Peyer's patch (tissue), 4 donors: ENCODE data around the gene TMPRSS11D. TPM values are rescaled to one million over a fixed set of nuclear protein-coding genes. Genes with fewer than 3 reads are reported as not detected.

Experiments used
- DNase-seq, 3 donors: peaks; one replicate each; pipeline ENCODE4 v3.0.0-alpha.2; 2017 to 2019
- H3K27ac ChIP-seq, 4 donors: fragments of 200-600 bp; sonication (generic); one replicate each; pipeline ENCODE4 v1.5.1; 2016 to 2019
- H3K27me3 ChIP-seq, 2 donors: fragments of 200-600 bp; sonication (generic); one replicate each; pipeline ENCODE4 v1.5.1; 2019
- H3K36me3 ChIP-seq, 3 donors: fragments of 200-600 bp; sonication (generic); one replicate each; pipeline ENCODE4 v1.5.1; 2016 to 2019
- H3K4me1 ChIP-seq, 4 donors: fragments of 200-600 bp; sonication (generic); one replicate each; pipeline ENCODE4 v1.5.1; 2016 to 2019
- H3K4me3 ChIP-seq, 4 donors: fragments of 200-600 bp; sonication (generic); 1 replicate in 3 of 4; 2 replicates in 1 of 4; pipeline ENCODE4 v1.5.1; 2016 to 2019; ENCODE audit warnings: mild to moderate bottlenecking in 1 of 4
- H3K9me3 ChIP-seq, 4 donors: fragments of 200-600 bp; sonication (generic); one replicate each; pipeline ENCODE4 v1.5.1; 2016 to 2019; ENCODE audit warnings: mild to moderate bottlenecking in 1 of 4
- POLR2A ChIP-seq, 2 donors: fragments of 450-650 bp; IDR thresholded peaks; one replicate each; pipeline ENCODE4 v1.5.1; 2017; ENCODE audit warnings: antibody characterized with exemption in 2 of 2, mild to moderate bottlenecking in 2 of 2, moderate library complexity in 2 of 2
- total RNA-seq, 4 donors: library from RNA; depleted of rRNA; stranded (reverse); fragments of >200 nt; gene quantifications; one replicate each; pipeline ENCODE4 v1.1.0, GENCODE V29; 2016
- TF ChIP-seq, protein P1 (sequence below), 6 experiments: fragments of 450-650 bp in 4 of 6; fragments of 200-600 bp in 2 of 6; sonication (generic) in 1 of 6; IDR thresholded peaks; one replicate each; pipeline ENCODE4 v1.5.1; 2017 to 2019; ENCODE audit warnings: antibody characterized with exemption in 6 of 6, mild to moderate bottlenecking in 3 of 6, moderate library complexity in 1 of 6

The TMPRSS11D gene
- total RNA-seq, 4 donors from 2014 or later, result not detected

DNA sequence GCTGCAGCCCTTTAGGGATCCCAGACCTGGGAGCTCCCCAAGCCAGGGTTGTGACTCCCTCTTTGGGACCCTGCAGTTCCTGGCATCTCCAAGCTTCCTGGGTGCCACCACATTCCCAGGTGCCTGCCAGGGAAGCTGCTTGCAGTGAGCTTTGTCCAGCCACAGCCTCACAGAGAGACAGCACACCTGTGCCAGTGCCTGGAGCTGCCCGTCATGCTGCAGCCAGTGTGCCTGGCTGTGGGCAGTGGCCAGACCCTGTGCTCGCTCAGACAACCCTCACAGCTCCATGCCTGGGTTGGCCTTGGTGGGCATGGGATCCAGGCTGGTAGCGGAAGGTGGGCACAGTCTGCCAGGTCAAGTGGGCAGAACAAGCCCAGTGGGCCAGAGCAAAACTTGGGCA is 43.4 kb upstream of the TMPRSS11D start:
- no peak for DNase-seq
- H3K27ac ChIP-seq, result no peak overlapping the region
- no peaks in the 10 kb centered on the region for H3K36me3 ChIP-seq
- H3K27me3 ChIP-seq, result no peaks in the 10 kb centered on the region
- H3K9me3 ChIP-seq, result no peaks in the 10 kb centered on the region
- TF ChIP-seq, protein P1, sequence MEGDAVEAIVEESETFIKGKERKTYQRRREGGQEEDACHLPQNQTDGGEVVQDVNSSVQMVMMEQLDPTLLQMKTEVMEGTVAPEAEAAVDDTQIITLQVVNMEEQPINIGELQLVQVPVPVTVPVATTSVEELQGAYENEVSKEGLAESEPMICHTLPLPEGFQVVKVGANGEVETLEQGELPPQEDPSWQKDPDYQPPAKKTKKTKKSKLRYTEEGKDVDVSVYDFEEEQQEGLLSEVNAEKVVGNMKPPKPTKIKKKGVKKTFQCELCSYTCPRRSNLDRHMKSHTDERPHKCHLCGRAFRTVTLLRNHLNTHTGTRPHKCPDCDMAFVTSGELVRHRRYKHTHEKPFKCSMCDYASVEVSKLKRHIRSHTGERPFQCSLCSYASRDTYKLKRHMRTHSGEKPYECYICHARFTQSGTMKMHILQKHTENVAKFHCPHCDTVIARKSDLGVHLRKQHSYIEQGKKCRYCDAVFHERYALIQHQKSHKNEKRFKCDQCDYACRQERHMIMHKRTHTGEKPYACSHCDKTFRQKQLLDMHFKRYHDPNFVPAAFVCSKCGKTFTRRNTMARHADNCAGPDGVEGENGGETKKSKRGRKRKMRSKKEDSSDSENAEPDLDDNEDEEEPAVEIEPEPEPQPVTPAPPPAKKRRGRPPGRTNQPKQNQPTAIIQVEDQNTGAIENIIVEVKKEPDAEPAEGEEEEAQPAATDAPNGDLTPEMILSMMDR (IDR thresholded peaks at IDR 0.05), result no peak
- no peak for TF ChIP-seq POLR2A (IDR thresholded peaks at IDR 0.05)
- no peak overlapping the region for H3K4me3 ChIP-seq
- no peaks in the 10 kb centered on the region for H3K4me1 ChIP-seq

DNA sequence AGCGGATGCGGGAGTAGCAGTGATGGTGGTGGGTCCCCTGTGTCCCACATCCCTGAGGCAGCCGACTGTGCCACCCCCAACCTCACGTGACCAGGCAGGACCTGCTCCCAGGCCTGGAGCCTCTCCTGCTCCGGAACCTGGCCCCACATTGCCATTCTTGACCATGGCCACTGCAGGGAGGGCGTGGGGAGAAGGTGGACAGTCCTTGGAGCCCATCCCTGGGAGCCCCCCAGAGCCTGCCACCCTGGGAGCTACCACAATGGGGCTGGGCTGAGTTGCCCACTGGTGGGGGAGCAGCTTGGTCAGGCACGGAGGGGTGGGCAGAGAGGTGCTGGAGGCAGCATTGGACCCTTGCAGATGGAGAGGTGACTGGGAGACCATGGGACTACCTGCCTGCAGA is 42.7 kb upstream of the TMPRSS11D start:
- H3K36me3 ChIP-seq, result no peaks in the 10 kb centered on the region
- no peak overlapping the region for H3K27ac ChIP-seq
- H3K27me3 ChIP-seq, result no peaks in the 10 kb centered on the region
- TF ChIP-seq, protein P1 (IDR thresholded peaks at IDR 0.05), result no peak
- TF ChIP-seq POLR2A (IDR thresholded peaks at IDR 0.05), result no peak
- no peak overlapping the region for H3K4me3 ChIP-seq
- H3K9me3 ChIP-seq, result no peaks in the 10 kb centered on the region
- no peak for DNase-seq
- H3K4me1 ChIP-seq, result no peaks in the 10 kb centered on the region

DNA sequence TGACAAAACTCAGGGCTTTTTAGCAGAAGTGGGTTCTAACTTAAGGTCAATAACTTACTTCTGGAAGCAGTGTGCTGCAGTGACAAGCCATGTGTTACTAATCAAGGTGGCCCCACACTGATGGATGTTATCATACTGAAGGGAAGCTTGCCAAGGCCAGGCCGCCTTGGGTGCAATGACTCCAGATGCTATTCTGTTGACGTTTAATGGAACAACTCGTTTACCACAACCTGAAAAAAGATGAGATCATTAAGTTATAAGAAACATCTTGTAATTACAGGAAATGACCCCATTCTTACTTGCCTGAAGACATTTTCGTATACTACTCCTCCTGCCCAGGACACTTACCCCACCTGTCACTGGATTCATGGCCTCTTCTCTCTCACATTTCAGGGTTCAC is 38.9 kb upstream of the TMPRSS11D start:
- no peaks in the 10 kb centered on the region for H3K36me3 ChIP-seq
- H3K9me3 ChIP-seq, result no peaks in the 10 kb centered on the region
- TF ChIP-seq, protein P1 (IDR thresholded peaks at IDR 0.05), result no peak
- no peak for TF ChIP-seq POLR2A (IDR thresholded peaks at IDR 0.05)
- no peak overlapping the region for H3K4me3 ChIP-seq
- H3K27ac ChIP-seq, result no peak overlapping the region
- H3K4me1 ChIP-seq, result no peaks in the 10 kb centered on the region
- DNase-seq, result no peak
- H3K27me3 ChIP-seq, result no peaks in the 10 kb centered on the region

DNA sequence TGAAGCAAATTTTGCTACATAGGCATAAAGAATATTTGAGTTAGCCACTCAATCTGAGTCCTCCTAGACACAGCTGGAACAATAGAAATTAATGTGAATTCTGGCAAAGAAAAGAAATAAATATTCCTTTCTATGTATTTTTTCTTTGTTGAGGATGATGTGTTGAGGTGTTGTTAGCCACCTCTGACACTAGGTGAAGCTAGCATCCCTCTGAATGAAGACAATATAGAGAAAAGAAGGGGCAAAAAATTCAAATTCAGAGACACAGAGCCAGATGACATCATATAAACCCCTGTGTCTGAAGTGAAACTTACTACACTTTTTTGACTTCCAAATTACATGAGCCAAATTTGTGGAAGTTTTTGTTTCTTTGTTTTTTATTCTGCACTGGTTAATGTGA is 34.6 kb upstream of the TMPRSS11D start:
- TF ChIP-seq, protein P1 (IDR thresholded peaks at IDR 0.05), result no peak
- TF ChIP-seq POLR2A (IDR thresholded peaks at IDR 0.05), result no peak
- Histone ChIP-seq H3K4me1 (no peaks in the 10 kb centered on the region), H3K9me3 (no peaks in the 10 kb centered on the region), H3K36me3 (no peaks in the 10 kb centered on the region), H3K27me3 (no peaks in the 10 kb centered on the region), H3K27ac (no peak overlapping the region), H3K4me3 (no peak overlapping the region)
- no peak for DNase-seq

- DNase-seq, result no peak
- TF ChIP-seq, protein P1 (IDR thresholded peaks at IDR 0.05), result no peak
- TF ChIP-seq POLR2A (IDR thresholded peaks at IDR 0.05), result no peak
- no peaks in the 10 kb centered on the region for H3K27me3 ChIP-seq
- no peak overlapping the region for H3K4me3 ChIP-seq
- H3K27ac ChIP-seq, result no peak overlapping the region
- no peaks in the 10 kb centered on the region for H3K36me3 ChIP-seq
- H3K9me3 ChIP-seq, result no peaks in the 10 kb centered on the region
- no peaks in the 10 kb centered on the region for H3K4me1 ChIP-seq
Observed at GRCh38 chr4:67915400-67915966, 31.7 kb upstream of the TMPRSS11D start.

DNA sequence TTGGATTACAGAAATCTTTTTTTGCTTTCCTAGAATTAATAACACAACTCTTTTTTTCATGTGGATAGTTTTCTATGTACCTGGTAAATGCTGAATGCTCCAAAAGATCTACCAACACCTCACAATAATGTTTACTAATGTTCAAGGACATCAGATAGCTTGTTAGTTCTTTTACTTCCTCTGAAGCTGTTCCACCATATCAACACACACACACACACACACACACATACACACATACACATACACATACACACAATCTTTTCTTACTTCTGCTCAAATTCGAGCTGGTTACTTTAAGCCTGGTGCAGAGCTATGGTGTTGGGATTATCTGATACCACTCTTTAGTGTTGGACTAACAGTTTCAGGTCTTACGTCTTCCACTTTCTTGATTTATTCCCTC is 28.3 kb upstream of the TMPRSS11D start:
- Histone ChIP-seq H3K27me3 (no peaks in the 10 kb centered on the region), H3K4me3 (no peak overlapping the region), H3K36me3 (no peaks in the 10 kb centered on the region), H3K4me1 (no peaks in the 10 kb centered on the region), H3K27ac (no peak overlapping the region), H3K9me3 (no peaks in the 10 kb centered on the region)
- no peak for DNase-seq
- no peak for TF ChIP-seq POLR2A (IDR thresholded peaks at IDR 0.05)
- TF ChIP-seq, protein P1 (IDR thresholded peaks at IDR 0.05), result no peak
